Sigmoid colon (tissue), 4 donors: ENCODE data around the gene UCHL3.

Source experiments
- CTCF ChIP-seq, 4 experiments: fragments of 450-650 bp in 3 of 4; fragments of 200-600 bp in 1 of 4; IDR thresholded peaks; one replicate each; pipeline ENCODE4 v1.5.1; 2016 to 2019; ENCODE audit warnings: antibody characterized with exemption in 4 of 4, mild to moderate bottlenecking in 3 of 4, moderate library complexity in 2 of 4
- EP300 ChIP-seq, 4 donors: sonication (generic); formaldehyde crosslinking; IDR thresholded peaks; one replicate each; pipeline ENCODE4 v1.6.1; 2017; ENCODE audit warnings: antibody characterized with exemption in 4 of 4
- POLR2A ChIP-seq, 2 donors: fragments of 450-650 bp; IDR thresholded peaks; one replicate each; pipeline ENCODE4 v1.6.1; 2016; ENCODE audit warnings: antibody characterized with exemption in 2 of 2, mild to moderate bottlenecking in 2 of 2, moderate library complexity in 2 of 2
- POLR2AphosphoS5 ChIP-seq, 4 donors: sonication (generic); formaldehyde crosslinking; IDR thresholded peaks; one replicate each; pipeline ENCODE4 v1.6.1; 2017; ENCODE audit warnings: antibody characterized with exemption in 4 of 4

GRCh38 chr13:75635828-75636435 lies 86.3 kb downstream of the UCHL3 start, which contains the start of gene LMO7:
- TF ChIP-seq POLR2AphosphoS5 (IDR thresholded peaks at IDR 0.05) (peak in 1 of 4 donors; percentile 44), CTCF (IDR thresholded peaks at IDR 0.05) (no peak), POLR2A (IDR thresholded peaks at IDR 0.05) (no peak), EP300 (IDR thresholded peaks at IDR 0.05) (no peak)
